ENCODE measurements around the gene DYNC2H1.

Gene DYNC2H1

GRCh38 chr11:103395612-103396011 lies 286.4 kb downstream of the DYNC2H1 start:
- DNase-seq (ENCODE audit: extremely low read depth, low read depth) = no peak
- no peak for TF ChIP-seq CTCF (IDR thresholded peaks at IDR 0.05; ENCODE audit: low read depth, low read length, missing control alignments)

GRCh38 chr11:103396237-103396636 lies 287.0 kb downstream of the DYNC2H1 start:
- no peak overlapping the region for H3K4me3 ChIP-seq (replicated peaks; ENCODE audit: low read depth, low read length)
- no peak for DNase-seq (ENCODE audit: extremely low read depth, low read depth)
- TF ChIP-seq CTCF (IDR thresholded peaks at IDR 0.05; ENCODE audit: low read depth, low read length, missing control alignments) = no peak

More at GRCh38 chr11:103395612-103396011, 286.4 kb downstream of the DYNC2H1 start:
- H3K4me3 ChIP-seq (replicated peaks; ENCODE audit: low read depth, low read length) = no peak overlapping the region

- DNase-seq (ENCODE audit: extremely low read depth, low read depth) = no peak
- no peak overlapping the region for H3K4me3 ChIP-seq (replicated peaks; ENCODE audit: low read depth, low read length)
- TF ChIP-seq CTCF (IDR thresholded peaks at IDR 0.05; ENCODE audit: low read depth, low read length, missing control alignments) = no peak
These were observed 288.1 kb downstream of the DYNC2H1 start for GRCh38 chr11:103397369-103397768.

GRCh38 chr11:103398829-103399228 lies 289.6 kb downstream of the DYNC2H1 start:
- no peak for TF ChIP-seq CTCF (IDR thresholded peaks at IDR 0.05; ENCODE audit: low read depth, low read length, missing control alignments)
- no peak for DNase-seq (ENCODE audit: extremely low read depth, low read depth)
- H3K4me3 ChIP-seq (replicated peaks; ENCODE audit: low read depth, low read length) = no peak overlapping the region

GRCh38 chr11:103406357-103406756 lies 297.1 kb downstream of the DYNC2H1 start:
- no peak overlapping the region for H3K4me3 ChIP-seq (replicated peaks; ENCODE audit: low read depth, low read length)
- DNase-seq (ENCODE audit: extremely low read depth, low read depth) = no peak
- no peak for TF ChIP-seq CTCF (IDR thresholded peaks at IDR 0.05; ENCODE audit: low read depth, low read length, missing control alignments)

GRCh38 chr11:103407641-103408040 lies 298.4 kb downstream of the DYNC2H1 start:
- TF ChIP-seq CTCF (IDR thresholded peaks at IDR 0.05; ENCODE audit: low read depth, low read length, missing control alignments) = no peak
- DNase-seq (ENCODE audit: extremely low read depth, low read depth) = no peak
- H3K4me3 ChIP-seq (replicated peaks; ENCODE audit: low read depth, low read length) = no peak overlapping the region

- H3K4me3 ChIP-seq (replicated peaks; ENCODE audit: low read depth, low read length) = no peak overlapping the region
- TF ChIP-seq CTCF (IDR thresholded peaks at IDR 0.05; ENCODE audit: low read depth, low read length, missing control alignments) = no peak
- no peak for DNase-seq (ENCODE audit: extremely low read depth, low read depth)
These were observed 304.2 kb downstream of the DYNC2H1 start for GRCh38 chr11:103413266-103413888.
